ENCODE measurements around the gene FAM8A1.

The FAM8A1 gene

DNA sequence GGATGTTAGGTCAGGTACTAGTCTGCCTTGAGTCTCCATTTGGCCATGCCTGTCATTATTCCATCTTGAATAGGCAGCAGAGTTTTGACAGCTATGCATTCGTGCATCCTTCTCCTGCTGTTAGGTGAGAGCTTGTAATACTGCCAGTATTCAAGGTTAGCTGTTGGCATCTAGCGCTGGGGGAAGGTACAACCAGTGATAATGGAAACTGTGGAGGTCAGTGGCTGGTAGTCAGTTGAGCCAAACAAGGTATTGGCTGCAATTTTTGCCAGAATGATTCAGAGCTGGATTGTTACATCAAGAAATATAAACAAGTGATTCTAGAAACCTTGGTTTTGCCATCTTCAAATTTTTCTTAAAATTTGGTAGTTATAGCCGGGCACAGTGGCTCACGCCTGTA, 6.5 kb downstream of the FAM8A1 start:
- H3K27ac ChIP-seq = no peak overlapping the region
- H4K20me1 ChIP-seq (ENCODE audit: insufficient read depth) = no peaks in the 10 kb centered on the region
- H3K9ac ChIP-seq = no peak overlapping the region
- H3K4me1 ChIP-seq (ENCODE audit: low read depth, poor library complexity, severe bottlenecking) = peaks cover 12% of the 10 kb centered on the region
- peaks cover 8% of the 10 kb centered on the region; the same call in 1 of the 2 replicates for H3K79me2 ChIP-seq (ENCODE audit: insufficient read depth, low read depth)
- H2AFZ ChIP-seq (ENCODE audit: low read depth) = no peak overlapping the region
- H3K4me2 ChIP-seq = no peak overlapping the region
- no peak overlapping the region for H3K4me3 ChIP-seq (IDR thresholded peaks at IDR 0.05; ENCODE audit: insufficient read depth, low read depth, low read length)
- no peaks in the 10 kb centered on the region for H3K36me3 ChIP-seq (ENCODE audit: insufficient read depth)
- TF ChIP-seq, protein P1, sequence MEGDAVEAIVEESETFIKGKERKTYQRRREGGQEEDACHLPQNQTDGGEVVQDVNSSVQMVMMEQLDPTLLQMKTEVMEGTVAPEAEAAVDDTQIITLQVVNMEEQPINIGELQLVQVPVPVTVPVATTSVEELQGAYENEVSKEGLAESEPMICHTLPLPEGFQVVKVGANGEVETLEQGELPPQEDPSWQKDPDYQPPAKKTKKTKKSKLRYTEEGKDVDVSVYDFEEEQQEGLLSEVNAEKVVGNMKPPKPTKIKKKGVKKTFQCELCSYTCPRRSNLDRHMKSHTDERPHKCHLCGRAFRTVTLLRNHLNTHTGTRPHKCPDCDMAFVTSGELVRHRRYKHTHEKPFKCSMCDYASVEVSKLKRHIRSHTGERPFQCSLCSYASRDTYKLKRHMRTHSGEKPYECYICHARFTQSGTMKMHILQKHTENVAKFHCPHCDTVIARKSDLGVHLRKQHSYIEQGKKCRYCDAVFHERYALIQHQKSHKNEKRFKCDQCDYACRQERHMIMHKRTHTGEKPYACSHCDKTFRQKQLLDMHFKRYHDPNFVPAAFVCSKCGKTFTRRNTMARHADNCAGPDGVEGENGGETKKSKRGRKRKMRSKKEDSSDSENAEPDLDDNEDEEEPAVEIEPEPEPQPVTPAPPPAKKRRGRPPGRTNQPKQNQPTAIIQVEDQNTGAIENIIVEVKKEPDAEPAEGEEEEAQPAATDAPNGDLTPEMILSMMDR (conservative IDR thresholded peaks at IDR 0.05; ENCODE audit: low read depth, low read length) = no peak
- H3K27me3 ChIP-seq (ENCODE audit: insufficient read depth, low read depth) = no peaks in the 10 kb centered on the region

DNA sequence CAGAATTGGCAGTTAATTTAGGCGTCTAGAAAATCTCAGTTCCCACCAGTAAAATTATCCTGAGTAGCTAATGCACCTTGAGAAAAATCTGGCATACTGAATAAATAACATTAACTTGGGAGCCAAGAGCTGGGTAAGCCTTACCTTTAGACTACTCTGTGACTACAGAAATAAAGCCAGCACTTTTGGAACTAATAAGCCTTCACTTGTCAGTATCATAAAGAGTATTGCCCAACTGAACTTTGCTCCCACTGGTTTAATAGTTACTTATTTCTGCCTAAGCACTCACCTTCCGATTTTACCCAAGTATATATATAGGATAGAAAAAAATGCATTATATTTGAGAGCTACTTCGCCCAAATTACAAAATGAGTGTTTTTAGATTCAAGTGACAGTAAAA, 10.7 kb downstream of the FAM8A1 start:
- H2AFZ ChIP-seq (ENCODE audit: low read depth) = no peak overlapping the region
- H3K79me2 ChIP-seq (ENCODE audit: insufficient read depth, low read depth) = no peaks in the 10 kb centered on the region
- no peaks in the 10 kb centered on the region for H4K20me1 ChIP-seq (ENCODE audit: insufficient read depth)
- H3K27me3 ChIP-seq (ENCODE audit: insufficient read depth, low read depth) = no peaks in the 10 kb centered on the region
- no peak overlapping the region for H3K4me3 ChIP-seq (IDR thresholded peaks at IDR 0.05; ENCODE audit: insufficient read depth, low read depth, low read length)
- peaks cover 4% of the 10 kb centered on the region; the same call in 1 of the 2 replicates for H3K36me3 ChIP-seq (ENCODE audit: insufficient read depth)
- TF ChIP-seq, protein P1 (conservative IDR thresholded peaks at IDR 0.05; ENCODE audit: low read depth, low read length) = no peak
- H3K4me2 ChIP-seq = no peak overlapping the region
- H3K27ac ChIP-seq = no peak overlapping the region
- no peaks in the 10 kb centered on the region for H3K4me1 ChIP-seq (ENCODE audit: low read depth, poor library complexity, severe bottlenecking)
- H3K9ac ChIP-seq = no peak overlapping the region

DNA sequence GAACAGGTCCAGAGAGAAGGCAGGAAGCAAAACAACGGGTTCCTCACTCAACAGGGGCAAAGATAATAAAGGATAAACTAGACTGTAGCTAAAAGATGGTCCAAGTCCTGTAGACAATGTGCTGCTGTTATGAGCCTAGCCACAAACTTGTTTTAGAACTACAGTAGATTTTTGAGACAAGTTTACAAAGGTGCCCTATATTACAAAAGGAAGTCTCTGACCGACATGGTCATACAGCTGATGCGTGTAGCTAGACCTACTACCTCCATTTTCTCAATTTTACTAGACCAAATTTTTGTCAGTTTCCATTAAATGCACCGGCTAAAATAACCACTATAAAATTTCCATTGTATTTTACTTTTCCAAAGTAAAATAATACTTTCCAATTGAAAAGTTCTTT, 11.9 kb downstream of the FAM8A1 start:
- no peaks in the 10 kb centered on the region for H3K4me1 ChIP-seq (ENCODE audit: low read depth, poor library complexity, severe bottlenecking)
- H3K79me2 ChIP-seq (ENCODE audit: insufficient read depth, low read depth) = no peaks in the 10 kb centered on the region
- no peak overlapping the region for H3K4me3 ChIP-seq (IDR thresholded peaks at IDR 0.05; ENCODE audit: insufficient read depth, low read depth, low read length)
- peaks cover 13% of the 10 kb centered on the region for H3K36me3 ChIP-seq (ENCODE audit: insufficient read depth)
- no peaks in the 10 kb centered on the region for H4K20me1 ChIP-seq (ENCODE audit: insufficient read depth)
- no peak overlapping the region for H2AFZ ChIP-seq (ENCODE audit: low read depth)
- H3K9ac ChIP-seq = no peak overlapping the region
- TF ChIP-seq, protein P1 (conservative IDR thresholded peaks at IDR 0.05; ENCODE audit: low read depth, low read length) = no peak
- no peak overlapping the region for H3K27ac ChIP-seq
- no peaks in the 10 kb centered on the region for H3K27me3 ChIP-seq (ENCODE audit: insufficient read depth, low read depth)
- H3K4me2 ChIP-seq = no peak overlapping the region

DNA sequence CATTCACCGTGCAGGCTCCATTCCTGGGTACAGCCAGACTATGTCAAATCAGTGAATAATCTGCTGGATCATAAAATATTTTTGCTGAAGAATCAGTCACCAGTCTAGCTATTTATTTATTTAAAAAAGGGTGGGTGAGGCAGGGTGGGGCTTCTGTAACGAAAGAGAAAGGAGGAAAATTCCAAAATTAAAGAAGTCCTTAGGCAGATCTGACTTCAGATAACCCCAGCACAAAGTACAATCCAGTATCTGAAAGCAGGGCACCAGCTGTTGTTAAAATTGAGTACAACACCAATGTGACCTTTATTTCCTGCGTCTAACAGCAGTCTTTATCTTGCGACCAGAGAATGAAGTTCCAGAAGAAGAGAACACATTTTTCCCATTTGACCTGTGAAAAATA, 15.7 kb downstream of the FAM8A1 start:
- TF ChIP-seq, protein P1 (conservative IDR thresholded peaks at IDR 0.05; ENCODE audit: low read depth, low read length) = no peak
- H3K36me3 ChIP-seq (ENCODE audit: insufficient read depth) = peaks cover 14% of the 10 kb centered on the region
- no peak overlapping the region for H3K27ac ChIP-seq

More for the DNA sequence above, 15.7 kb downstream of the FAM8A1 start:
- Histone ChIP-seq H3K79me2 (ENCODE audit: insufficient read depth, low read depth) (peaks cover 20% of the 10 kb centered on the region; the same call in 1 of the 2 replicates), H3K4me1 (ENCODE audit: low read depth, poor library complexity, severe bottlenecking) (peaks cover under 1% of the 10 kb centered on the region), H3K9ac (no peak overlapping the region), H3K27me3 (ENCODE audit: insufficient read depth, low read depth) (no peaks in the 10 kb centered on the region), H3K4me2 (no peak overlapping the region), H3K4me3 (IDR thresholded peaks at IDR 0.05; ENCODE audit: insufficient read depth, low read depth, low read length) (no peak overlapping the region), H4K20me1 (ENCODE audit: insufficient read depth) (no peaks in the 10 kb centered on the region), H2AFZ (ENCODE audit: low read depth) (no peak overlapping the region)
